LNCaP clone FGC (cell line): ENCODE results near the gene PNKD.
A peak's percentile ranks its signal among the peaks of the same experiment; 100 is the strongest.

Source experiments
- DNase-seq: peaks from one replicate; pipeline ENCODE4 v3.0.0-alpha.2; 2011; ENCODE audit warnings: low read depth
- H3K4me3 ChIP-seq: 2 replicates; pipeline ENCODE4 v1.5.1; 2011; ENCODE audit warnings: mild to moderate bottlenecking, low read depth, low read length, control low read depth
- TF ChIP-seq, protein P1 (sequence below): IDR thresholded peaks from 2 replicates; pipeline ENCODE4 v1.5.1; 2012; ENCODE audit warnings: mild to moderate bottlenecking; ENCODE audit not compliant: control insufficient read depth, insufficient read depth; ENCODE audit errors: extremely low read depth

The PNKD gene

GRCh38 chr2:218273908-218274249 lies 3.6 kb downstream of the PNKD start:
- no peak for DNase-seq
- no peak overlapping the region for H3K4me3 ChIP-seq
- TF ChIP-seq, protein P1, sequence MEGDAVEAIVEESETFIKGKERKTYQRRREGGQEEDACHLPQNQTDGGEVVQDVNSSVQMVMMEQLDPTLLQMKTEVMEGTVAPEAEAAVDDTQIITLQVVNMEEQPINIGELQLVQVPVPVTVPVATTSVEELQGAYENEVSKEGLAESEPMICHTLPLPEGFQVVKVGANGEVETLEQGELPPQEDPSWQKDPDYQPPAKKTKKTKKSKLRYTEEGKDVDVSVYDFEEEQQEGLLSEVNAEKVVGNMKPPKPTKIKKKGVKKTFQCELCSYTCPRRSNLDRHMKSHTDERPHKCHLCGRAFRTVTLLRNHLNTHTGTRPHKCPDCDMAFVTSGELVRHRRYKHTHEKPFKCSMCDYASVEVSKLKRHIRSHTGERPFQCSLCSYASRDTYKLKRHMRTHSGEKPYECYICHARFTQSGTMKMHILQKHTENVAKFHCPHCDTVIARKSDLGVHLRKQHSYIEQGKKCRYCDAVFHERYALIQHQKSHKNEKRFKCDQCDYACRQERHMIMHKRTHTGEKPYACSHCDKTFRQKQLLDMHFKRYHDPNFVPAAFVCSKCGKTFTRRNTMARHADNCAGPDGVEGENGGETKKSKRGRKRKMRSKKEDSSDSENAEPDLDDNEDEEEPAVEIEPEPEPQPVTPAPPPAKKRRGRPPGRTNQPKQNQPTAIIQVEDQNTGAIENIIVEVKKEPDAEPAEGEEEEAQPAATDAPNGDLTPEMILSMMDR, result no peak

DNA sequence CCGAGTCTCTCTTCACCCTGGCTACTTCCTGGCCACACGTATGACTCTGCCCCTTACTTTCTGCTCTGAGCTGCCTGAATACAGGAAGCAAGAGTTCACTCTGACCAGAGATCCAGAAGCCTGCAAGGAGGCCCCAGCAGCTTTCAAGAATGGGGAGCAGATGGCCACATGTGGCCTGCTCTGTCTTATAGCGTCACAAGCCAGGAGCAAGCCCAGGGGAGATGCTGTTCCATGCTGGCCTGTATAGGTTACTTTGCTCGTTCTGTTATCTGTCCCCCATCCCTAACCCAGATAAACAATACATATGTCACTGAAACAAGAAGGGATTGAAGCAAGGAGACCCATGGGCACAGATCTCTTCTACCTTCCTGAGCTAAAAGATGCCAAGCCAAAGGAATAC lies 4.3 kb downstream of the PNKD start:
- DNase-seq, result no peak
- H3K4me3 ChIP-seq, result no peak overlapping the region
- TF ChIP-seq, protein P1, result no peak

- no peak overlapping the region for H3K4me3 ChIP-seq
- no peak for DNase-seq
- TF ChIP-seq, protein P1, result no peak
Observed at GRCh38 chr2:218275371-218276072, 5.2 kb downstream of the PNKD start.

GRCh38 chr2:218276986-218277755 lies 6.9 kb downstream of the PNKD start:
- DNase-seq, result no peak
- TF ChIP-seq, protein P1, result 0 out of 2 replicates have a peak, but pooled peaks have one; percentile 14
- no peak overlapping the region for H3K4me3 ChIP-seq

DNA sequence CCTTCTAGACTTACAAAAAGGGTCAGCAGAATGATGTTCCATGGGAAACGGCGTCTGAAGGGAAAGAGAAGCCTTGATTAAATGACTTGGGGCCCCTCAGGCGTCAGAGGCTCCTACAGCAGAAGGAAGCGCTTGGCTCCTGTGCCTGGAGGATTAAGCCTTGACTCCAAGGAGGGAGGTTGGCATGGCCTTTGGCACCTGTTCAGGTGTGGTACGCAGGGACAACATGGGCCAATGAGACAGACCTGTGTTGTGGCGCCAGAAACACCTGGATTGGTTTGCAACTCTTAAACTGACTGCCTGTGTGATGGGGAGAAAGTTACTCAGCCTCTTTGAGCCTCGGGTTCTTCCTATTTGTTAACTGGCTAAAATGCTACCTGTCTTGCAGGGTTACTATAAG lies 7.6 kb downstream of the PNKD start:
- no peak overlapping the region for H3K4me3 ChIP-seq
- no peak for DNase-seq
- TF ChIP-seq, protein P1, result no peak

DNA sequence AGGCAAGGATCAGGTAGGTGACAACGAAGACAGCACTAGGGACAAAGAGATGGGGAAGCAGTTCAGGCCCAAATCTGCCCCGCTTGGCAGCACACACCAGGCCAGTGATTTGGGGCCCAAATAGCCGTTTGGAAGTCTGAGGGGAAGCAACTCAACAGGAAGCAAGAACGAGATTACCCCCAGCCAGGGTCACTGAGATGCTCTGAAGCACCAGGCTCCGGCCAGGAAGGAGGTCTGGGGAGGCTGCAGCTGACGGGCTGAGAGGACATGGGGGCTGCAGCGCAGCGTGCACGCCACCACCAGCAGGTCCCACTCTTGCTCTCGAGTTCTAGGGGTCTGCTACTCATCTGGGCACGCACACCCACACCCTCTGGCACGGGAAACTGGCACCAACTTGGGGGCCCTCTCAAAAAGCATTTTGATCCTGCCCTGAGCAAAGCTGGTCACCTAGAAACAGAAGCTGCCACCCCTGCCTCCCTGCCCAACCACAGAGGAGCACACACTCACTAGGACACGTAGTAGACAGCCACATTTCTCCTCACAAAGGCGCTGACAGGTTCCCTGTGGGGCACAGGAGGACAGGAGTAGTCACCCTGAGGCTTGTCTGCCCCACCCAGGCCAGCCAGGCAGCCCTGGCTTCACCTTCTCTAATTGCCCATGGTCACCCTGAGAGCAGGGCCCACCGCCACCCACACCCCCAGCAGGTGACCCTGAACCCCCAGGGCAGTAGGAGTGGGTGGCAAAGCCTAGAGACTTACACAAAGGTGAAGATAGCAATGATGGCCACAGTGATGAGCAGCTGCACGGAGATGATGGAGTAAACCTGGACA lies 8.4 kb downstream of the PNKD start:
- DNase-seq, result no peak
- TF ChIP-seq, protein P1, result no peak
- no peak overlapping the region for H3K4me3 ChIP-seq
